H1 (cell line): ENCODE results near the gene GALNT18.

Source experiments
- BACH1 ChIP-seq: IDR thresholded peaks from 2 replicates; pipeline ENCODE4 v1.6.1; 2012; ENCODE audit warnings: low read length, improper control_type of control experiment
- CREB1 ChIP-seq: IDR thresholded peaks from 2 replicates; pipeline ENCODE4 v1.6.1; 2012; ENCODE audit warnings: inconsistent platforms
- CTCF ChIP-seq, 3 experiments: IDR thresholded peaks; 1 replicate in 2 of 3; 2 replicates in 1 of 3; pipeline versions ENCODE4 v1.5.1 to v1.6.1; 2011; ENCODE audit warnings: low read length in 3 of 3, mild to moderate bottlenecking in 3 of 3, inconsistent platforms in 2 of 3, low read depth in 1 of 3, moderate library complexity in 1 of 3; ENCODE audit not compliant: insufficient read depth in 1 of 3; ENCODE audit errors: control extremely low read depth in 1 of 3
- EZH2 ChIP-seq: fragments of 200-600 bp; sonication (generic); IDR thresholded peaks from 2 replicates; pipeline ENCODE4 v1.7.1; 2012; ENCODE audit warnings: low read depth, mild to moderate bottlenecking, moderate library complexity, low read length, inconsistent platforms; ENCODE audit not compliant: severe bottlenecking
- GABPA ChIP-seq: IDR thresholded peaks from 2 replicates; pipeline ENCODE4 v1.6.1; 2011; ENCODE audit warnings: mild to moderate bottlenecking, low read length, moderate library complexity, borderline replicate concordance; ENCODE audit not compliant: insufficient read depth
- JUN ChIP-seq: IDR thresholded peaks from 2 replicates; pipeline ENCODE4 v1.6.1; 2011; ENCODE audit warnings: low read depth, mild to moderate bottlenecking, improper control_type of control experiment, low read length
- PHF8 ChIP-seq: fragments of 200-600 bp; sonication (generic); conservative IDR thresholded peaks from 2 replicates; pipeline ENCODE4 v1.7.1; 2012; ENCODE audit warnings: low read depth, mild to moderate bottlenecking, inconsistent platforms, low read length, moderate library complexity
- POLR2A ChIP-seq, 2 experiments: IDR thresholded peaks; 1 replicate in 1 of 2; 2 replicates in 1 of 2; pipeline ENCODE4 v1.6.1; 2011; ENCODE audit warnings: low read depth in 2 of 2, low read length in 2 of 2, mild to moderate bottlenecking in 2 of 2; ENCODE audit errors: control extremely low read depth in 1 of 2
- POLR2AphosphoS5 ChIP-seq: IDR thresholded peaks from 2 replicates; pipeline ENCODE4 v1.6.1; 2011; ENCODE audit warnings: low read depth, low read length
- RAD21 ChIP-seq, 2 experiments: IDR thresholded peaks in 1 of 2; conservative IDR thresholded peaks in 1 of 2; 2 replicates each; pipeline ENCODE4 v1.6.1; 2011; ENCODE audit warnings: low read depth in 2 of 2, low read length in 2 of 2, improper control_type of control experiment in 1 of 2, inconsistent platforms in 1 of 2, mild to moderate bottlenecking in 1 of 2, moderate library complexity in 1 of 2
- RNF2 ChIP-seq: fragments of 200-900, 300-1000 bp; sonication (generic); IDR thresholded peaks from 2 replicates; pipeline ENCODE4 v1.7.1; 2016; ENCODE audit warnings: borderline replicate concordance, low read depth, mild to moderate bottlenecking, antibody characterized with exemption, low read length; ENCODE audit not compliant: poor library complexity, severe bottlenecking; ENCODE audit errors: missing control alignments
- SIRT6 ChIP-seq: IDR thresholded peaks from one replicate; pipeline ENCODE4 v1.7.1; 2012; ENCODE audit warnings: low read length, inconsistent platforms

GRCh38 chr11:11607772-11608171 is 14.0 kb downstream of the GALNT18 start:
- TF ChIP-seq BACH1 (no peak), CTCF (IDR thresholded peaks at IDR 0.05; ENCODE audit: control extremely low read depth in 1 of 3, insufficient read depth in 1 of 3, low read depth in 1 of 3, low read length in 3 of 3) (no peak), EZH2 (no peak), GABPA (no peak), PHF8 (no peak), RNF2 (no peak), CREB1 (no peak), POLR2AphosphoS5 (no peak), SIRT6 (no peak), JUN (no peak), POLR2A (IDR thresholded peaks at IDR 0.05; ENCODE audit: control extremely low read depth in 1 of 2, low read depth in 2 of 2, low read length in 2 of 2) (no peak), RAD21 (IDR thresholded peaks at IDR 0.05 in 1 of 2, conservative IDR thresholded peaks at IDR 0.05 in 1 of 2; ENCODE audit: low read depth in 2 of 2, low read length in 2 of 2) (no peak)
